Measurements from ENCODE around the gene GEMIN2. TPM values are rescaled to one million over a fixed set of nuclear protein-coding genes. Genes with fewer than 3 reads are reported as not detected.

Gene GEMIN2
- total RNA-seq, 4 donors from 2014 or later: 12.0 to 26.1 (median 20.6) TPM

DNA sequence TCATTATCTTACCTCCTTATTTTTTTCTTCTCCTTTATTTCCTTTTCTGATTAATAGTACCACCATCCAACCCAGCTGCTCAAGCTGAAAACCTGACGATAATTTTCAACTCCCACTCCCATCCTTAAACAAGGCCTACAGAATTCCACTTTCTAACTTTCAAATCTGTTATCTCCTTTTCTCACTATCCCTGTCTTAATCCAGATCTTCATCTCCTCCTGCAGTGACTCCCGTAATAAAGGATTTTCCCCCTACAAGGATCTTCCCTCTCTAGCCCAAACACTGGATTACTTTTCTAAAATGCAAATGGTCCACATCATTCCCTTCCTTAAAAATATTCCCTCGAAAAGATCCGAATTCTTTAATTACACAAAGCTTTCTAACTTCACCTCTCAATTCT, 54.5 kb downstream of the GEMIN2 start:
- no peaks in the 10 kb centered on the region for H3K27me3 ChIP-seq
- TF ChIP-seq, protein P1, sequence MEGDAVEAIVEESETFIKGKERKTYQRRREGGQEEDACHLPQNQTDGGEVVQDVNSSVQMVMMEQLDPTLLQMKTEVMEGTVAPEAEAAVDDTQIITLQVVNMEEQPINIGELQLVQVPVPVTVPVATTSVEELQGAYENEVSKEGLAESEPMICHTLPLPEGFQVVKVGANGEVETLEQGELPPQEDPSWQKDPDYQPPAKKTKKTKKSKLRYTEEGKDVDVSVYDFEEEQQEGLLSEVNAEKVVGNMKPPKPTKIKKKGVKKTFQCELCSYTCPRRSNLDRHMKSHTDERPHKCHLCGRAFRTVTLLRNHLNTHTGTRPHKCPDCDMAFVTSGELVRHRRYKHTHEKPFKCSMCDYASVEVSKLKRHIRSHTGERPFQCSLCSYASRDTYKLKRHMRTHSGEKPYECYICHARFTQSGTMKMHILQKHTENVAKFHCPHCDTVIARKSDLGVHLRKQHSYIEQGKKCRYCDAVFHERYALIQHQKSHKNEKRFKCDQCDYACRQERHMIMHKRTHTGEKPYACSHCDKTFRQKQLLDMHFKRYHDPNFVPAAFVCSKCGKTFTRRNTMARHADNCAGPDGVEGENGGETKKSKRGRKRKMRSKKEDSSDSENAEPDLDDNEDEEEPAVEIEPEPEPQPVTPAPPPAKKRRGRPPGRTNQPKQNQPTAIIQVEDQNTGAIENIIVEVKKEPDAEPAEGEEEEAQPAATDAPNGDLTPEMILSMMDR (IDR thresholded peaks at IDR 0.05): no peak
- TF ChIP-seq EP300 (IDR thresholded peaks at IDR 0.05) (no peak), POLR2A (IDR thresholded peaks at IDR 0.05) (no peak)
- peaks cover 0 to 52% (median 14%) of the 10 kb centered on the region in 4 donors for H3K4me1 ChIP-seq
- H3K9me3 ChIP-seq: no peaks in the 10 kb centered on the region
- 55 to 61% methylated on average over 4 of the region's 4 CpGs for WGBS, 2 donors
- peak overlapping the region in 1 of 4 donors; percentile 89 for H3K4me3 ChIP-seq
- no peak for DNase-seq (ENCODE audit: low spot score in 2 of 2)
- peak overlapping the region in 1 of 4 donors; percentile 98 for H3K27ac ChIP-seq
- peaks cover 0 to 17% (median 0%) of the 10 kb centered on the region in 3 donors for H3K36me3 ChIP-seq

DNA sequence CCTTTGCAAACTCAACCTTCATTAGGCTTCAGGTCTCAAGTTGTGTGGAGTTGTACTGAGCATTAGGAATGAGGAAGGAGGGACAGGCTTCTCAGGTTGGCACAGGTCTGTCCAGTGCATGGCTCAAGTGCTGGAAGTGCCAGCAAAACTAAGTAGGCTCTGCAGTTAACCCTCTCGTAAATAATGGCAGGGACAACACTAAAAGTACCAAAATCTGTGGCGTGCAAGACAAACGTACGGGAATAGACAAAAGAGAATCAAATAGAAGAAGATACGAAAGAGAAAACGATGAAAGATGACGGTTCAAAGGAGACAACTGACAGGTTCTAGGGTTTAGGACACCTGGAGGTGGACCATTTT, 55.4 kb downstream of the GEMIN2 start:
- no peaks in the 10 kb centered on the region for H3K27me3 ChIP-seq
- peaks cover 0 to 12% (median 0%) of the 10 kb centered on the region in 3 donors for H3K36me3 ChIP-seq
- H3K4me3 ChIP-seq: peak overlapping the region; percentile 84 to 94 (median 90)
- TF ChIP-seq, protein P1 (IDR thresholded peaks at IDR 0.05): no peak
- WGBS, 2 donors: 0% methylated on average over 7 of the region's 7 CpGs
- no peaks in the 10 kb centered on the region for H3K9me3 ChIP-seq
- H3K27ac ChIP-seq: peak overlapping the region; percentile 97 to 99 (median 98)
- DNase-seq (ENCODE audit: low spot score in 2 of 2): no peak
- H3K4me1 ChIP-seq: peaks cover 0 to 47% (median 14%) of the 10 kb centered on the region in 4 donors

DNA sequence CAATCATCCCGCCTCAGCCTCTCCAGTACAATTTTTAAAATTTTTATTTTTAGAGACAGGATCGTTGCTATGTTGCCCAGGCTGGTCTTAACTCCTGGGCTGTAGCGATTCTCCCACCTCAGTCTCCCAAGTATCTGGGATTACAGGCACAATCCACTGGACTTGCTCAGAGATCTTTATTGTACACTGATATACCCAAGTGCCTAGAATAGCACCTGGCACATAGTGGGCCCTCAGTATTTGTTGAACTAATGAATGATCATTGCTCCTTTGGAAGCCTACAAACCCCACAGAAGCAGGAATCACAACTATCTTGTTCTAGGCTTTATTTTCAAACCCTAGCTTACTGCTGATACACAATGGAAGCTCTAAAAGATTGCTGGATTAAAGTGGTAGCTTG, 59.1 kb downstream of the GEMIN2 start:
- peak overlapping the region in 1 of 4 donors; percentile 93 for H3K27ac ChIP-seq
- H3K4me1 ChIP-seq: peaks cover 0 to 37% (median 21%) of the 10 kb centered on the region in 4 donors
- peaks cover 2 to 15% (median 5%) of the 10 kb centered on the region in 3 donors for H3K36me3 ChIP-seq
- H3K27me3 ChIP-seq: no peaks in the 10 kb centered on the region
- H3K4me3 ChIP-seq: no peak overlapping the region
- WGBS, 2 donors: 90 to 91% methylated on average over 3 of the region's 3 CpGs
- no peak for DNase-seq (ENCODE audit: low spot score in 2 of 2)
- no peak for TF ChIP-seq POLR2A (IDR thresholded peaks at IDR 0.05)
- TF ChIP-seq, protein P1 (IDR thresholded peaks at IDR 0.05): no peak
- no peak for TF ChIP-seq EP300 (IDR thresholded peaks at IDR 0.05)
- no peaks in the 10 kb centered on the region for H3K9me3 ChIP-seq

DNA sequence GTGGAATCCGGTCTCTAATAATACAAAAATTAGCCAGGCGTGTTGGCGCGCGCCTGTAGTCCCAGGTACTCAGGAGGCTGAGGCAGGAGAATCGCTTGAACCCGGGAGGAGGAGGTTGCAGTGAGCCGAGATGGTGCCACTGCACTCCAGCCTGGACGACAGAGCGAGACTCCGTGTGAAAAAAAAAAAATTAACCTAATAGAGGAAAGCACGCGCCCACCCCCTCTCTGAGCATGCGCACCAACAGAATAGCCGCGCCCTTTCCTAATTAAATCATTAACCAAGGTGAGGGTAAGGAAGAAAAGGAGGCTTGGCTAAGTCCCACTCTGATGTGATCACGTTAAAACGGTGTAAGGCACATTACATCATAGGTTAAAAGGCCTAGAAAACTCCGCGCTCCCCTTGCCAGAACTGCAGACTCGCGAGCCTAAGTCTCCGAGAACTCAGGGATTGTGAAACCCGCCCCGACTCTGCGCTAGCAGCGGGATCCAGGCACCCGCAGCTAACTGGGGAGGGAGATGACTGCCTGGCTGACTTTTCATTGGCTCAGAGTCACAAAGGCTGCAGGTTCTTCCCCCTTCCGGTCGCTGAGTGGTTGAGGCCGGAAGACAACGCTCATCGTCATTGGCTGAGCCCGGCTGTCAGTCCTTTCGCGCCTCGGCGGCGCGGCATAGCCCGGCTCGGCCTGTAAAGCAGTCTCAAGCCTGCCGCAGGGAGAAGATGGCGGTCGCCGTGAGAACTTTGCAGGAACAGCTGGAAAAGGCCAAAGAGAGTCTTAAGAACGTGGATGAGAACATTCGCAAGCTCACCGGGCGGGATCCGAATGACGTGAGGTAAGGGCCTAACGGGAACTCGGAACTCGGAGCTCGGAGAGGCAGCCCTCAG, 60.7 kb downstream of the GEMIN2 start, which contains the start of gene PNN:
PNN (plus strand) TSS at position 695 of the 885 bp plus-strand sequence; CDS start at position 721, 26 bp downstream.
- Histone ChIP-seq H3K4me1 (peaks cover 0 to 27% (median 11%) of the 10 kb centered on the region in 4 donors), H3K36me3 (peaks cover 5 to 30% (median 18%) of the 10 kb centered on the region in 3 donors), H3K27ac (peak within 1 kb of the TSS; percentile 90 to 97 (median 92)), H3K27me3 (no peaks in the 10 kb centered on the region), H3K4me3 (peak within 1 kb of the TSS; percentile 63 to 96 (median 86)), H3K9me3 (no peaks in the 10 kb centered on the region)
- TF ChIP-seq EP300 (IDR thresholded peaks at IDR 0.05) (peak; percentile 71 to 98), POLR2A (IDR thresholded peaks at IDR 0.05) (peak; percentile 87 to 92)
- TF ChIP-seq, protein P1 (IDR thresholded peaks at IDR 0.05): peak in 2 of 5 experiments; percentile 27 to 58
- WGBS, 2 donors: 8 to 9% methylated on average over 42 to 46 of the region's 56 CpGs
- peak; percentile 91 to 93 for DNase-seq (ENCODE audit: low spot score in 2 of 2)

Data from tibial nerve (tissue), 4 donors.